Activated CD4-positive, alpha-beta T cell treated with anti-CD3 and anti-CD28 coated beads for 24 hours (primary cell): ENCODE data around the gene TM9SF3.

Source experiments
- DNase-seq, 2 donors: peaks; one replicate each; pipeline ENCODE4 v3.0.0-alpha.2; 2020; ENCODE audit warnings: low read depth in 2 of 2

Gene TM9SF3

DNA sequence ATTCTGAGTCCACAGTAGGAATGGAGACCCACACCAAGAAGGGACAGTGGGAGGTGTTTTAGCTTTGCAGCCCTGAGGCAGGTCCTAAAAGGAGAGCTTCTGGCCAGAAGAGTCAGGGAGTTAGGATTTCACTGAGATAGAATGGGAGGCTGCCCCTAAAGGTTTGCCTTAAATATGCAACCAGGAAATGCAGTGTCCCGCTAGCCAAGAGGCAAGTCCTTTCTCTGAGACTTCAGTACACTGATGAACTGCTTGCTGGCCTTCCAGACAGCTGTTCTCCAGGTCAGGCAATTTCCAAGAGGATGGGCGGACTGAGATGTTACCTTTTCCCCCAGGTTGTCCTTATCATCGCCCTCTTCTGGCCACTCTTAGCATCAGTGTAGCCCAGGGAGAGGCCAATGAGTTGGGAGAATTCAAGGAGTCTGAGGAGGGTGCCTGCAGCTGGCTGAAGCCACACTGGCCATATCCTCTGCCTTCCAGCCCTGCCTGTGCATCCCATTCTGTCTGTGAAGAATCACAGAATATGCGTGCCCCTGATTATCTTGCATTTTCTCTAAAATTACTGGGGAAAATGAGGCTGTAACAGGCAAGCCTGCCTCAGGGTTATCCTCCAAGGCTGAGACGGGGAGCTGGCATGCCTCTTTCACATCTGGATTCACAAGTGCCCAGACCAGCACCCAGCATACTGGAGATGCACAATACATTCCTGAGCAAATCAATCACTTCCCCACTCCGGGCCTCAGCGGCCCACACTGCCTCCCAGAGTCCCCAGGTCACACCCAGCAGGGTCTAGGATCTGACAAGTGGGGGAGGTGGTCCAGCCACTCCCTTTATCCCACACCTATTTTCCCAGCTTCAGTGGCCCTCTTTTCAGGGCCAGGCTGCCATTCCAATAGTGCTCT is 75.5 kb downstream of the TM9SF3 start:
- no peak for DNase-seq

DNA sequence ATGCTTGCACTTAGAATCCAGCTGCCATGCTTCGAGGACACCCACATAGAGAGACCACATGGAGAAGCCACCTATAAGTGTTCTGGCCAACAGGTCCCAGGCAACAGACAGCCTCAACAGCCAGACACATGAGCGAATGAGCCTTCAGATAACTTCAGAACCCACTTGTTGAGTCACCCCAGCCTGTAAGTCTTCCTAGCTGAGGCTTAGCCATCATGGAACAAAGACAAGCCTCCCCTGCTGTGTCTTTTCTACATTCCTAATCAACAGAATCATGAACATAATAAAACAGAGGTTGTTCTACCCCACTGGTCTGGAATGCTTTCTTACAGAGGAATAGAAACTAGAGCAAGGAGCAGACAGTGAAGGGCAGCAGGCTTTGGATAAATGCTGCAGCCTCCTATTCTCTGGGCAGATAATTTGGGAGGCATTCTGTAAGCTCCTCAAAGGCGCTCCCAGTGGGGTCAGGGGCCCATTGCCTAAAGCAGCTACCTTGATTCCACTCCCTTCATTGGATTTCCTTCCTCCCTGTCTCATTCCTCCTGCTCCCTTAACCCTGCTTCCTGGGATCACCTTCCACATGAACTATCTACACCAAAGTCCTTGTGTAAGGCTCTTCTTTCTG is 77.7 kb downstream of the TM9SF3 start:
- DNase-seq: no peak

DNA sequence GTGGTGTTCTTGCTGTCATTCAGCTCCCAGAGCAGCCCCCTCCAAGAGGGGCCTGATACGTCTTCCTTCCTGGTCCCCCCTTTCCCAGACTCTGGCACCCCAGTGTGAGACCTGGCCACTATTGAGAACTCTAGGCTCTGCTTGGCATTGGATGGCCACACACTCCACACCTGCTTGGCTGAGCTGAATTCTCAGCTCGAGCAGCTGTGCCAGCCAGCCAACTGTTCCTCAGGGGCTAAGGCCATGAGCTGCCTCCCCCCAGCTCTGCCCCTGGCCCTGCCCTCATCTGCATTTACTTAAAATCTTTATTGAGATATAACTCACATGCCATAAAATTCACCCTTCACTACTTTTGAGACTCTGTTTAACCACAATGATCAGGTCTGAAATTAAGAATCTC is 79.8 kb downstream of the TM9SF3 start:
- DNase-seq: no peak

DNA sequence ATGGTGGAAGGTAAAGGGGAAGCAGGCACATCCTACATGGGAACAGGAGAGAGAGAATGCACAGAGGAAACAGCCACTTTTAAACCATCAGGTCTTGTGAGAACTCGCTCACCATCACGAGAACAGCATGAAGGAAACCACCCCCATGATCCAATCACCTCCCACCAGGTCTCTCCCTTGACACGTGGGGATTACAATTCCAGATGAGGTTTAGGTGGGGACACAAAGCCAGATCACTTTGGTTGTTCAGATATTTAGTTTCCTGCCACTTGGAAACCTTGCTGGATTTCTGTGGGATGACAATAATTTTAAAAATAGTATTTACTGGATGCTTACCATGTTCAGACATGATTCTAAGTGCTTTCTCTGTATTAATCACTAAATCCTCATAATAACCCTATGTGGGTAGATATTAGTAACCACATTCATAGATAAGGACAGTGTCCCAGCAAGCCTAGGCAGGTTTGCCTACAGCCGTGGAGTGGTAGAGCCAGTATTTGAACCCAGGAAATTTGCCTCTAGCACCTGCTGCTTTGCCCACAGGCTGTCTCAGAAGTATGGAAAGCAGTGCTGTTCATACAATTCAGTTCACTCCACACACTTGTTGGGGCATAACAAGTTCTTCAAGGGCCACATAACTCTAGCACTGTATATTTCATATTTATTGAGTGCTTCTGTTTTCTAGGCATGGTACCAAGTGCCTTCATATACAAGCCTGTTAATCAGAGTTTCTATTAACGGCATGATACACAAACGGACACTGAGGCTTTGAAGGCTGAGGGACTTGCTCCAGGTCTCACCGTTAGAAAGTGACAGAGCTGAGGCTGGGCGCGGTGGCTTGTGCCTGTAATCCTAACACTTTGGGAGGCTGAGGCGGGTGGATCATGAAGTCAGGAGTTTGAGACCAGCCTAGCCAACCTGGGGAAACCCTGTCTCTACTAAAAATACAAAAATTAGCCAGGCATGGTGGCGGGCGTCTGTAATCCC is 81.4 kb downstream of the TM9SF3 start:
- no peak for DNase-seq

DNA sequence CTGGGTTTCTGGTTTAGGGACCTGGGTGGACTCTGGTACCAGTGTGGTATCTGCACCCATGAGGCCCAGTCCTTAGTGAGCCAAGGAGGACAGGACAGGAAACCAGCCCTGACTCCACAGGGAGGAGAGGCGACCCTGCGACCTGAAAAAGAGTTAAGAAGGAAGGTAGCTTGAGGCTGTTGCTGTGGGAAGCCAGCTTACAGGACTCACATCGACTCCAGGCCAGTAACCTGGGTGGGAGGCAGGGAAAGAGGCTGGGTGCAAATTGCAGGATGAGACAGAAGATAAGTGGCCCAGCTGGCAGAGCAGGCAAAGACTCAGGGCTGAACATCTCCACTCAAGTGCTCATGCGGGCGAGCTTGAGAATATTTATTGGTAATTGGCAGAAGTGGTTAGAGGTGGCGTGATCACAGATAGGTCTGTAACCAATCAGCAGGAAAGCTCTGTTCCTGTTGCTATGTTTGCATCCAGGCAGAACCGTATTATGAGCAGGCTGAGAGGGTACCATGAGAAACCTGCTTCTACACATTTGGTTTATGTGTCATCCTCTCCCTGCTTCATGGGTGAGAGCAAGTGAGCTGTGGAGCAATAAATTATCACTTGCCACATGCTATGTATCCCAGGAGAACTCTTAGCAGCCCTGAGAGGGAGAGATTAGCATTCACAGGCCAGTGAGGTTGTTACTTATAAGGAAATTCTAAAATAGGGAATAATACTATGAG is 84.1 kb downstream of the TM9SF3 start:
- no peak for DNase-seq

- no peak for DNase-seq
Measured at GRCh38 chr10:96501985-96502384, 84.8 kb downstream of the TM9SF3 start.

- DNase-seq: no peak
Measured at GRCh38 chr10:96500519-96500918, 86.3 kb downstream of the TM9SF3 start.

DNA sequence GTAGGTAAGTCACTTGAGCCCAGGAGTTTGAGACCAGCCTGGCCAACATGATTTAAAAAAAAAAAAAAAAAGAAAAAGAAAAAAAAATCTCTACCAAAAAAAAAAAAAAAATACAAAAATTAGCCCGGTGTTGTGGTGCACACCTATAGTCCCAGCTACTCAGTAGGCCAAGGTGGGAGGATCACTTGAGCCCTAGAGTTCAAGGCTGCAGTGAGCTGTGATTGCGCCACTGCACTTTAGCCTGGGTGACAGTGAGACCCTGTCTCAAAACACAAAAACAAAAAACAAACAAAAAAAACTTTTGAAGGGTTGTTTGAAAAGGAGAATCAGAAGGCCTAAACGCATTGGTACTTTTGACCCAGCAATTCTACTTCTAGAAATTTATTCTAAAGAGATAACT is 86.8 kb downstream of the TM9SF3 start:
- DNase-seq: no peak

GRCh38 chr10:96497391-96497790 is 89.4 kb downstream of the TM9SF3 start:
- no peak for DNase-seq

DNA sequence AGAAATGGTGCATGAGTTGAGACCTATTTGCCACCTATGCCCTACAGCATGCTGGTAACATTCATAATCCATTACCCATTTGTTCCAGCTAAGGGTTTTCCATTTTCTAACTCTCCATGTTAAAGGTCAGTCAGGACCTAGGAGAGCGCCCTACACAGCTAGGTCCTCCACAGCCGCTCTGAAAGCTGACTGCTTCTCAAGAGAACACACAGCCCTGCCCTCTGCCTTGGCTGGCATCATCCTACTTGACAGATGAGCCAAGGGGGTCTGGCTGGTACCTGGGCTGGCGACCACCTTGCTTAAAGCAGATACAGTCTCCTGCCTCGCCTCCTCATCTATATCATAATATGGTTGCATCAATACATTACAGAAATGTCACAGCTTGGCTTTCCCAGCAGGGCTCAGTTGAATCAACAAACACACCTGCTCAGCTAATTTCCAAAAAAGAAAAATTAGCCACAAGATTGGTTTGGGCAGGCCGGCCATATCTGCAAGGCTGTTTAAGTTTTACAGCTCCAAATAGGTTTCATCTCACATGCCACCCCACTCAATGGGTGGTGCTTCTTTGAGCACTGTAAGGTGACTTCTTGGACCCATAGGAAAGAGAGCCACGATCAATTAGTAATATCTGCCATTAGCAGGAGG is 90.4 kb downstream of the TM9SF3 start:
- no peak for DNase-seq

DNA sequence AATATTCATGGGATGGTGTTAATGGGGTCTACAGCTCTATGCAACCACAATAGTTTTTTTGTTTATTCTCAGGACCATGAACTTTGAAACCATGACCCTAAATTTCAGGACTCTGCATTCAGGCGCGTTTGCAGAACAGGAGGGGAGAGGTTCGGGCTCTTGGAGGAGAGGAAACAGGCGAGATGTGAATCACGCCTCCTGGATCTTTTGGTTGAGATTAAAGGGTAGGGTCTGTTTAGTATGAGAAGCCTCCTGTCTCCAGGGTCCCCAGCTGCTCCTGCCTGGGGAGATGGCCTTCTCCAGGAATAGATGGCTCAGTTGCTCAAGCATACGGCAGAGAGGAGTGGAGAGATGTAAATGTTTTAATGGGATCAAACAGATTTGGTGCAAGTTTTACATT is 91.3 kb downstream of the TM9SF3 start:
- DNase-seq: no peak

DNA sequence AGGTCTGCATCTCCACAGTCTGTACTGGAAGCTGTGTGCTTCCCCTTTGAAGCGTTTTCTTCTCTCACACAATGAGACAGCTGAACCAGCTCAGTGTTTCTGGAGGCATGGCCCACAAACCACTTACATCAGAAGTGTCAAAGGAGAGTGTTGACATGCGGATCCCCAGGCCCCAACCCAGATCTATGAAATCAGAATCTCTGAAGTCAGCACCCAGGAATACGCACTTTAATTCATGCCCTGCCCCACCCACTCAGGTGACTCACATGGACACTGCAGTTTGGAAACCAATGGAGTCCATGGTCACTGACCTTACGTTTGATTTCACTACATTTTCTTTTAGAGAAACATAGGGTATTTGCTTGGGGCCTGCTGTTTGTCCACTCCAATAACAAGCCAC is 92.1 kb downstream of the TM9SF3 start:
- DNase-seq: no peak

DNA sequence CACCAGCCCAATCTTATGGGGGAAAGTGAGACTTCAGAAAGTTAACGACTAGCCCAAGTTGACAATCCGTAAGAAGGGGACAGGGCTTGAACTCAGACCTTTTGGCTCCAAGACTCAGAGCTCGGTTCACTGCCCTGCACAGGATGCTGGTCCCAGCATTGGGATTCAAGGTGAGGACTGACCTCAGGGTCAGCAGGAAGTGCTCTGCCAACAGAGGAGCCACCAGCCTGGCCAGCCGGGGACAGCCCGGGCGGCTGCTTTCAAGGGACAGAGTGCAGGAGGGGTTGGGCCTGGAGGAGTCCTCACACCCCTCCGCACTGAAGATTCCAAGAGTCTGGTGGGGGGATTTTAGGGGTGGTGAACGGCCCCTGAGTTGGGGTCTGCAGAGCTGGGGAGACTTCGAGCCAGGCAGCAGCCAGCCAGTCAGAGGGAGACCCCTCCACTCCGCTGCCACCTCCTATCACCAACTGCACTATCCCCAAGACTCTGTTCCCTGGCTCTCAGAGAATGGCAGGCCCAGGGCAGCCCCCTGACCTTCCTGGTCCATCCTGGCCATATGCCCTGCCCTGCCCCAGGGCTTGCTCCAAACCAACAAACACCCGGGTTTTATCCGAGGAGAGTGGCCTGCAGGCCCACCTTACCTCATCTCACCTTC is 92.8 kb downstream of the TM9SF3 start:
- no peak for DNase-seq

GRCh38 chr10:96493254-96493653 is 93.6 kb downstream of the TM9SF3 start:
- no peak for DNase-seq

- DNase-seq: no peak
Measured at GRCh38 chr10:96491303-96491702, 95.5 kb downstream of the TM9SF3 start.

GRCh38 chr10:96488161-96488935 is 98.5 kb downstream of the TM9SF3 start:
- no peak for DNase-seq

- DNase-seq: no peak
Measured at GRCh38 chr10:96482815-96483588, 103.8 kb downstream of the TM9SF3 start.

DNA sequence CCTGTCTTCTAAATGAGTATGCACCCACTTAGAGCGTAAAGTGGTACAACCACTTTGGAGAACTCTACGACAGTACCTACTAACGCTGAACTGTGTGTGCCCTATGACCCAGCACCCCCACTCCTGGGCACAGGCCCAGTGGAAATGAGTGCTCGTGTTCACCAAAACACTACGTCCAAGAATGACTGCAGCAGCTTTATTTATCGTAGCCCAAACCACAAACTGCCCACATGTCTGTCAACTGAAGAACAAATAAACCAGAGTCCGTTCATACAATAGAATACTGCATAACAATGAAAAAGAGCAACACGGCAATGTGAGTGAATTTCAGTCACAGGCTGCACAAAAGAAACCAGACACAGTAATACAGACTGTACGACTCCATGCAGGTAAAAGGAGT is 108.5 kb downstream of the TM9SF3 start:
- no peak for DNase-seq

GRCh38 chr10:96473866-96474265 is 112.9 kb downstream of the TM9SF3 start:
- DNase-seq: no peak
